ENCODE measurements around the gene NHEJ1. TPM values are rescaled to one million over a fixed set of nuclear protein-coding genes. Genes with fewer than 3 reads are reported as not detected.
A peak's percentile ranks its signal among the peaks of the same experiment; 100 is the strongest.

NHEJ1 gene
- total RNA-seq, 1 experiment from 2014 or later: 24.7 TPM

DNA sequence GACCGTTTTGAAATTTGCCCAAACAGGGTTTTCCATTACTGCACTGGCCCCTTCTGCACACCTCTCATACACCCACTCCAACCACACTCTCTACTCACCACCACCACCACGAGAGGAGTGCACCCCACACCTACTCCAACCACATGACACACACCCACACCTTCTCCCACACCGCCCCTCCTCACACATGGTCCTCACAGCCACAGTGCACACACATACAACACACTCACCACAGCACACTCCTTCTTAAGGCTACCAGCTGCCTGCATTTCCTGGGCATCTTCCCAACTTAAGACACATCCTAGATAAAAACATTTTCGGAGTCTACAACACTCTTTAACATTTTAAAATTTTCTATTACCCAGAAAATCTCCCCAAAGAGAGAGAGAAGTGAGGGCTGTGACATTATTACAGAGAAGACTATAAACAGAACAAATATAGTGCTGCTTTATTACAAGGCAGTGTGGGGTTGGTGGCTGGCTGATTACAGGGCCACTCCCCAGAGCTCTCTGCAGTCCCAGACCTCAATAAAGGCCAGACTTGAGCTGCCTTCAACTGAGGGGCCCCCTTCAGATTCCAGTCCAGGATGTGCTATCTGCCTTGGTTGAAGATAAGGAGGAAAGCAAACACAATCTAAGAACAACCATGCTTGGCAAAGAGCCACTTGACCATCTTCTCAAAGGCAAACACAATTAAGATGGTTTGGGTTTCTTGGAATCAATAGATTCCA lies 36.1 kb downstream of the NHEJ1 start:
- DNase-seq (ENCODE audit: low spot score): no peak

DNA sequence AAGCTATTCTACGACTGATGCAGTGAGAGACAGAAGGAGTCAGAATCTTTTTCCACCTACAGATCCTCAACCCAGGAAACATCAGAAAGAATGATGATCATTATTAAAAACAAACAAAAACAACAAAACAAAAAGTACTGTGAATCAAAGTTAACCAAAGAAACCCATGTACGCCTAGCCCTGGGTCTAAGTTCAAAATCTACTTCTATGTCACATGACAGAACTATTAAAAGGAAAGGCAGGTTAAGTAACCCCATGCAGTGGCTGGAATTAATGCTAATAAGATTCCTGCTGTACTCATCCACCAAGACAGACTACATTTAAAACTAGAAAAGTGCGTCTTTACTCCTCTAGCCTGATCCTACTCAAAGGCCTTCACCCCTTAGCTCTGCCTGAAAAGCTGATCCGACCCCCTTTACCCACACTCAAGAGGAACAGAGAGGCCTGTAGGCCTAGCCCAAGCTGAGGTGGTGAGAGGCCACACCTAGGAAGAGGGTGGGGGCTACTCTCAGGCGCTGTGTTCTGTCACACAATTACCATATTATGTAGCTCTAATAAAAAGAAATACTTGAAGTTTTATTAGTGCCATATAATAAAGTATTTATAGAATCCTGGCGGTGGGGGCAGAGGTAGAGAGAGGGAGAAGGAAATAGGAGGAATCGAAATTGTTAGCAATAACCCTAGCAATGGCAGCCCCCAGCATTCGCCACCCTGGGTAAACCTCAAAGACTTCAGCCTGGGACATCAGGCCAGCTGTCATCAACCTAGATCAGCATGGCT lies 37.1 kb downstream of the NHEJ1 start:
- no peak for DNase-seq (ENCODE audit: low spot score)

DNA sequence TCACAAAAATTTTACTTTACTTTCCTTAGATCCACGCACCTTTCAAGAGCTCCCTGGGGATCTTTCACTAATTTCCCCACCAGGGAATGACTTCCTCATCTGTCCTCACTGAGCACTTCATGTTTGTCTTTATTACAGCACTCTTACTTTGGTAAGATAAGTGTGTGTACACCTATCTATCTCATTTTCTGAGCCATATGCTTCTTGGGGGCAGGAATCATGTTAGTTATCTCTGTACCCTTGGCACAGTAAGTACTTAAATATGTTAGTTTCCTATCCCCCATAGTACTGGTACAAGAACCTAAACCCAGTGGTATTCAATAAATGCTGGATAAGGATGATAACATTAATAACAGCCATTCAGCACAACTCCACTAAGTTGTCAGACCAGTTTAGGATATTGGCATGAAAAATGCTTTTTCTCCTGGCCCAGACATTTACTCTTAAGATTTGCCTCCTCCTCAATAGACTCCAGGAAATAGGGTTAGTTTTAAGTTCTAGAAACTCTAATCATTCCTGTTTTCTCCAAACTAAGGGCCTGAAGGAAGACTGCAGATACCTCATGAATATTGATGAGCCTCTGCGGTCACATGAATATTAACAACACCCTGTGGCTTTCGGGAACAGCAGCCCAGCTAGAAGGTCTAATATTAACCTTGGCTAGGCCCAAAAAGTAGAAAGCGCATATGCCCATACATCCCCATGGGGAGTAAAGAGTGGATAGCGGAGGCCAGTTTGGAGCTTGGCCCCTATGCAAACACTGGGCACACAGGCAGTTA lies 38.2 kb downstream of the NHEJ1 start:
- DNase-seq (ENCODE audit: low spot score): peak; percentile 43

DNA sequence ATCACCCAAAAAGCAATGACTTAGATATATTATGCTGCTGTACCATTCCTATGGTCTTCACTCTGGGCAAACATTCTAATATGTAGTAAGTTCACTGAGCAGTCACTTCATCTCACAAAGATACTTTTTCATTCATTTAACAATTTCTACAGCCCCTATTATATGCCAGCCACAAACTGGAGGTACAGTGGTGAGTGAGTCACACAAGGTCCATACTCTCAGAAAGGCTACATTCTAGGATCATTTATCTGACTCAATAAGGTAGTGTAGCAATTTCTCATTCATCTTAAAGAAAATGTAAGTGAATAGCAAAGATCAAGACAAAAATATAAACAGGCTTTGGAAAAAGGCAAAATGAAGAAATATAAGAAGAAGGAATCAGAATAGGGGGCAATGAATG lies 40.5 kb downstream of the NHEJ1 start:
- DNase-seq (ENCODE audit: low spot score): no peak

DNA sequence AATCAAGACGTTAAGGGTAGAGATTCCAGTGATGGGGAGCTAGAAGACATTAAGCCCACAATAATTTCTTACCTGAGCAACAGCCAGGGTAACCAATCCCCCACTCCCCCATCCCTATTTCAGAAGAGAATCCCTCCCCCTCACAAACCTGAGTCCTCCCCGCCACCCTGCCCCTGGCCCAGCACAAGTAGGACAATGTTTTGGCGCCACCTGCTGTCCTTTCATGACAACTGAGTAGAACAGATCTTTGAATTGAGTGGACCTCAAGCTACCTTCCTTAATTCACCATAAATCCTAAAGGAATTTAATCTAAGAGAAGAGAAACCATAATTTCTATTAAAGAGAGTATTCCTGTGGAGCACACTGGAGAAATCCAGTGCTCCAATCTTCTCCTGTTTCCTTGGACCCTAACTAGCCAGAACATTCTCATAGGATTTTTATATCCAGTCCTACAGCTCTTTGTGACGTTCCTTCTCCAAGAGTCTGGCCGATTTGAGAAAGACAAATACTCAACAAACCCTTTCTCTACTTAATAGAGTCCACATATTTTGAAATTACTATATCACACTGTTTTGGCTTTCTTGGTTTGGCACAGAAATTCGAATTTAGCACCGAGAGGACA lies 41.1 kb downstream of the NHEJ1 start:
- peak; percentile 82 for DNase-seq (ENCODE audit: low spot score)

DNA sequence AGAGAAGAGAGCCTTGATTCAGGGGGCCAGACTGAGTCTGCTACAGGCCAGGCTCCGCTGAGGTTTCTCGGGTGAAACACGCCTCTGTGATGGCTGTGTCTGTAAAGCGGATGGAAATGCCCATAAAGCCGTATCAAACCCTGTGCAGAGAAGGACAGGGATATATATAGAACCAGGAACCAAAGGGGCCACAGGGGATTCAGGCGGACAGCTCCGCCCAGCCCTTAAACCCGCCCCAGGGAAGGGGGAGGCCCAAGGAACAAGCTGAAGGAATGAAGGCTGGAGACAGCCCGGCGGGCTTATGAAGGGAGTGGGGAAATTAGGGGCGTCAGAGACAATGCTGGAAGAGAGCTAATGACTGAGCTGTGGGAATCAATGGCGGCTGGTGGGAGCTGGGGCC lies 42.1 kb downstream of the NHEJ1 start:
- no peak for DNase-seq (ENCODE audit: low spot score)

DNA sequence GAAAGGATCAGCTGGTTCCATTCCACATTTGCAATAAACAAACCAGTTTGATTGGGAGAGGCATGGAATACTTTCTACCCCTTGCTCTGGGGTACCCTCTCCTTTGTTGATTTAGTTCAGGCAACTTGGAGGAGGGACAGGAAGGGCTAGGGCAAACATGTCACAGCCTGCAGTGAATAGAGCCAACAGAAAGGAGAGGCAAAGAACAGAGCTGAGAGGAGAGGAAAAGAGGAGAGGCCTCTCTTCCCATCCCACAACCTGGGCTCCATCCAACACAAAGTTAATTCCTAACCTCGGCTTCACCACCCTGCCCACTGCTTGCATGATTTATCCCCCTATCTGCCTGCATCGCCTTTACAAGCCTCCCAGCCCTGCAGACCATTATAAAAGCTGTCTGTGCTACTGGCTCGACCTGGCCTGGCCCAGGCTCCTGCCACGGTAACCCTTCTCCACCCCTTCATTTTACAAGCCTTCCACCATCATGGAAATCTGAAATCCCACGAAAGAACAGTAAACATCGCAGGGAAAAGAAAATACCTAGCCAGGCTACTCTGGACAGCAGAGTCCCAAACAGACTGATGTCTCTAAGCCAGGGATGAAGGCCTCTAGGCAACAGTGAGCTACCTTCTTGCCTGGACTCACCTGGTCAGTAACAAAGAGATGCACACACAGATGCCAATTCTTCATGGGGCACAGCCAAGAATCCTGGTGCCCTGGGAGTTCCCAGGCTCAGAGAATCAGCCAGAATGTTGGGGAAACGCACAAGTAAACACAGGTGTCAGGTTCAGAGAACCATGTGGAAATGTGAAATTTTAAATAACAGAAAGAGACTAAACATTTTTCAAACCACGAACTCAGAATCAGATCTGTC lies 43.6 kb downstream of the NHEJ1 start:
- peak; percentile 70 for DNase-seq (ENCODE audit: low spot score)

DNA sequence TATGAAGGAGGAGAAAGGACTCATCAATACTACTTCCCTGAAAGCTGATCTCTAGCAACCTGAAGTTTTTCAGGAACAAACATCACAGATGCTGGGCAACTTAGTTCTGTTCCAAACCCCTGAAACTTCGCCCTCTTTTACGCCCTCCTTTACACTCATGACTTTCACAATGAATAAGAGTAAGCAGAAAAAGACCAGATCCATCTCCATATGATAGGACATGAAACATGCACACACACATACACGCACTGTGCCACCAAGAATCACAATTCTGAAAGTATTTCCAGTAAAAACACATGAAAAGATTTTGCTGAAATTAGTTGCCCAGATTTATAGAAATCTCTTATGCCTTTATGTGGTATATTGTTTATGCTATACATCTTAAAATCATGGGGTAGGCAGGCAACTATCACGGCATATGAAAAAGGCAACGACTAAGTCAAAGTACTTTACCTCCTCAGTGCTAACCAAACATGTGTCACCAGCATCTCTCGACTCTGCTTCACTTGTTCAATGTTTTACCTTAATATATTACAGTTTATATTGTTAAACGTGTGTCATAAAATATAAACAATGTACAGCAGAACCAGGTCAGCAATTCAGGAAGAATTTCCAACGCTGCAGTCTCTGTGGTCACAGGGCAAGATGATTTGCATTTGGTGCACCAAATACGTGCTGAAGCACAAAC lies 47.8 kb downstream of the NHEJ1 start:
- DNase-seq (ENCODE audit: low spot score): no peak

DNA sequence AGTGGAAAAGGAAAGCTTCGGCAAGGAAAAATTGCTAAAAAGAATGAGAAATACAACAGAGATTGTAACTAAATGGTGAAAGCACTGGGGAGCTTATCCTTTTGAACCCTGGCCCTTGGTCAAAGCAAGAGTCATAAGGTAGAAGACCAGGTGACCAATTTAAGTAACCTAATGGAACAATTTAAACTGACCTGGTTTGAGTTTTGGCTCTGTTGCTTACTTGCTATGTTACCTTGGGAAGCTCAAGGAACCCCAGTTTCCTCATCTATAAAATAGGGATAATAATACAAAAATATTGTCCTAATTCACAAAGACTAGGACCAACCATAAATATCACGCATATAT lies 48.6 kb downstream of the NHEJ1 start:
- no peak for DNase-seq (ENCODE audit: low spot score)

DNA sequence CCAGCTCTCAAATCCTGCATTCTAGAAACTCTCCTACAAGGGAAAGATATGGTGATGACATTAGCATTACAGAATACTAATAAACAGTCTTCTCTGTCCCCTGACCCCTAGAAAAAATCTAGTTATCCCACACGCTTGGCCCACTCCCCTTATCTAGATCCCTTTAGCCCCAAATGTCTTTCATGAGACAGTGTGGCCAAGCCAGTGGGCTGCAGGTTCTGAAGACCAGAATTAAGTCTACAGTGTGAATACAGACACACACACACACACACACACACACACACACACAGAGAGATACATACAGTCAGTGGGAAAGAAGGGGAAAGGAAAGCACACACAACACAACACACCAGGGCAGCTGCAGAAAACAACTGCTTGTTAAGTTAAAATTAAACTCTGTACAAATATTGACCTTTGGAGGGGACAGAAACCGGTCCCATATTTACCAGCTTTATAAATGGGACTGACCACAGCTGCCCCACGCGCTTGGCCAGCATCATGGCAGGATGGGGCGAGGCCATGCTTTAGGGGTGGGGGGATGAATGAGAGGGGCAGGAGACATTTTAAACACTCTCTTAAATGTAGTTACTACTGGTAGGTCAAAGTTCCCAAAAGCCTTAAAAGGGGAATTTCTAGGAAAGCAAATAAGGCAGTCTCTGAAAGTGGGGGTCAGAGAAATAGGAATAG lies 49.1 kb downstream of the NHEJ1 start:
- peak; percentile 60 for DNase-seq (ENCODE audit: low spot score)

DNA sequence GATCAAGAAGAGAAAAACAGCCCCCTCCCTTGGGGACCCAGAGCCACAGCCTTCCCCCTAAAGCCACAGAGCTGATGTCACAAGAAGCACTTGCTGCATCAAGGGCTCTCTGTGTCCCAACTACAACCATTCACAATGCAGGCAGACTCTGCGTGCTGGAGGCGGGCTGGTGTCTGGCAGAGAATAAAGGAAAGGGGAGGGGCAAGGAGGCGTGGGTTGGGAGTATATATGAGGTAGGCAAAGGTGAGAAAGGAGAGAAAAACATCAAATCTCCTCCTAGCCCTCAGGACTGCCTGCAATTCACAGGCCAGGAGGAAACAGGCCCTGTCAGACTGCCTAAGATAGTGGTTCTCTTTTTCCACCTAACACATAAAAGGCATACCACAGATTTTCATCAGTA lies 51.1 kb downstream of the NHEJ1 start:
- DNase-seq (ENCODE audit: low spot score): peak; percentile 19

DNA sequence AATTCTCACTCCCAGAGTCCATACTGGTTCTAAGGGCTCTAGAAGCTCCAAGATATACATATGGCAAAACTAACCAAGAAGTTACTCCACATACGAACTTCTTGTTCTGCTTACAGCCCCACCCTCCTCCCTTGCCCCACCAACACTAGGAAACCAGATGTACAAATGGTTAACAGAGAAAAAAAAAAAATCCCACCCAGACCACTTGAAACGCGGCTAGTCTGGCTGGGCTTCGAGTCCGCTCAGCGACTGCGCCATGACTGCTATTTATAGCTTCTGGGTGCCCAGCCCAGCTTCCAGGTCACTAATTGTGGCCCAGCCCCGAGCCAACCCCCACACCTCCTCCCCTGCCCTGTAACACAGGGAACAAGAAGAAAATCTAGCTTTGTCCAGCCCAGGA lies 52.9 kb downstream of the NHEJ1 start:
- DNase-seq (ENCODE audit: low spot score): no peak

DNA sequence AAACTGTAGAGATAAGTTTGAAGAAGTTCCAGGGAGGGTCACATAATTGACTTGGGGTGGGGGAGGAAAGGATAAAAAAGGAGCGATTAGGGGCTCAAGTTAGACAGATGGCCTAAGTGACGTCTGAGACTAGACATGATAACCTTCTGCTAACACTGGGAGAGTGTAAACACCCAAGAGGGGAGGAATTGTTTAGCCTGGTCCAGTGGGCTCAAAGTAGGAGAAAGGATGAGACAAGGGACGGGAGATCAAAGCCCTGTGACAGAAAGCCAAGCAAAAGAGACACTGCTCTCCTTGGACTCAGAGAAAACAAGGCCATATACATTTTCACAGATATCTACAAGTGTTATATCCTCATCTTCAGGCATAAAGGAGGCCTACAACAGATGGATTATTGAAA lies 54.4 kb downstream of the NHEJ1 start:
- no peak for DNase-seq (ENCODE audit: low spot score)

DNA sequence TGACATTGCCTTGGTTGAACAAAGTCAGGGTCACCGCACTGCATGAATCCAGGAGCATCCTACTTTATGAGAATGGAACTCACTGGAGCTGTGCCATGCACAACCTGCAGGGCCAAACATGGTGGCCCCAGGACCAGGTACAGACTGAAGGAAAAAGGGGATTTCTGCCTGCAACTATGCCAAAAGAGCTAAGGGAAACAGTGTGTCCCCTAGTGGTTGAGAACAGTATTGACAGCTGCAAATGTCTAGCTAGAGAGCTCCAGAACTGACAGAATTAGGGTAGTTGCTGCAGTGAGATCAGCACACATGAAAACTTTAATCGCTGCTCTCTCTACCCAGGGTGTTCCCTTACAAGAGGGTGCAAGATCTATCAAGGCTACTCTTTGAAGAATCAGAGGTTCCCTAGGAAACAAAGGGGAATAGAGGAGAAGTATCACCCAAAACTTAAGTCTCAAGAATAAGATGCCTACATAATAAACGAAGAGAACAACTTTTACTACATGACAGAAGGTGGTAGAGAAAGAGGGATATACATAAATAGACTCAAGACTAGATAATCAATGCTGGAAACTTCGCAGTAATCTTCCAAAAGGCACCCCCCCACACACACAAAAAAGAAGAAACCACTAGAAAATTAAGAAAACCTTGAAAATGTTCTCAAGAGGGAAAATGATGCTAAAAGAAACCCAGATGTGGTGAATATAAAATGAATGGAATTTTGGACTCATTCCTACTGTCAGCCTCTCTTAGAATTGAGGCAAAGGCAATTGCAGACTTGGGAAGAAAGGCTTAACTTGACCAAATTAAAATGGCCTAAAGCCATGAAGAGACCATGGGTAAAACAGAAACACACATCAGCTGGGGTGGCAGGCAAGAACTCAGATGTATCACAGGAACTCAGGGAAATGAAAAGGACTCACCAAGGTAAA lies 56.2 kb downstream of the NHEJ1 start:
- peak; percentile 65 for DNase-seq (ENCODE audit: low spot score)

DNA sequence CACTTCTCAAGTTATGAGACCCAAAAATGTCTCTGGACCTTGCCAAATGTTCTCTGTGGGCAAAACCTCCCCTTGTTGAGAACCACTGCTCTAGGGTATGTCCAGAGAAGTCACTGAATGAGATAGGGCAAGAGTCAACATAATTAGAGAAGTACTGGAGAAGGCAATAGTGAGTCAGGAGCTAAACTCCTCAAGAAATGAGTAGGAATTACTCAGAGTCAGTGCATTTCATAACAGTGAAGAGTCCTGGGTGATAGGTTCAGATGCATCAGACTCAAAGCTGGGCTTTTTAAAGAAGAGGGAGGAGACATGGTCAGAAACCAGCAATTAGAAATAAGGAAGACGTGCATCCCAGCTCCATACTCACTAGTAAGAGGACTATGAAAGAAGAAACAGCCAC lies 61.3 kb downstream of the NHEJ1 start:
- no peak for DNase-seq (ENCODE audit: low spot score)

DNA sequence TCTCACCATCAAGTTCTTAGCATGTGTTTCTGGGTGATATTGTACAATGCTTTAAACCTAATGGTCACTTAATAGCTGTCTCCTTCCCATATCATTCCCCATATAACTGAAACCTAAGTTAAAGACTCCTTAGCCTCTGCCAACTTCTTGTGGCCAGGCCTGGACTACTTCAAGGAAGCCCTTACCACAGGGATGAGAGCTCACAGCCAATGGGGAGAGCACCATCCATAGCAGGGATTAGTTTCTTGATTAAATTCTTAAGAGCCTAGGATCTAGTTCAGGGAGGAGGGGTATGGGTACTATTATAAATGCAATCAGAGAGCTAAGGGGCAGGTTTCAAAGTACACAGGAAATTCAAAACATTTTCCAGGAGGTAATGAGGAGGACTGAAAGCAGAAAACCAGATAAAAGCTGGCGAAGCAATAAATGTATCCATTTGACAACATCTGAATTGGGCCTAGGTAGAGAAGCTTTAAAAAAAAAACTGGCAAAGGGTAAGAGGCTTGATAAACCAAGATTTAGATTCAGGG lies 65.1 kb downstream of the NHEJ1 start:
- no peak for DNase-seq (ENCODE audit: low spot score)

DNA sequence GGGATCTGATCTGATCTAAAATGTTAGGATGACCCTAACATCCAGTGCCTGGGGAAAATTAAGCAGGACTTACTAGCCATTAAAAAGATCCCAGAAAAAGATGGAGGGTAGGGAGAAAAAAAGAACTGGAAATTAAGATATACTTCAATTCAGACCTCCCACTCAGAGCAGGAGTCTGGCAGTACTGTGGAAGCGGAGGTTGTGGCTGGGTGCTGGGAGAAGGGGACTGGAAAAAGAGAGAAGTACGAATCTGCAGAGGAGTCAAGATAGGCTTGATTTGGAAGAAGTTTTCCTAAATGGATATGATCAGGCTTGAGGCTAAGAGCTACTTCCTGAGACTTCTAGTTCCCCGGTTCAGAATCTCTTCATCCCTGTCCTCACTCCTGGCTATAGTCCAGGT lies 66.4 kb downstream of the NHEJ1 start:
- no peak for DNase-seq (ENCODE audit: low spot score)
